ENCODE results near the gene RPRM. TPM values are rescaled to one million over a fixed set of nuclear protein-coding genes. Genes with fewer than 3 reads are reported as not detected.
A peak's percentile ranks its signal among the peaks of the same experiment; 100 is the strongest.

The RPRM gene
- total RNA-seq (2021), result not detected in 2 replicates
- Bru-seq, nascent RNA, result not detected
- BruChase-seq, experiment 1, labeled RNA remaining after a 2-hour chase, result not detected
- not detected for BruChase-seq, experiment 2, labeled RNA remaining after a 6-hour chase
- long read RNA-seq, result 0 reads

GRCh38 chr2:153478289-153479261, at the start of gene RPRM:
Gene RPRM, minus strand, starts transcription at chr2:153478762. Its CDS starts 197 bp downstream, at chr2:153478565.
- peaks cover 82% of the 10 kb centered on the region for H3K27me3 ChIP-seq (replicated peaks; ENCODE audit: insufficient read depth, low read depth, low read length, poor library complexity)
- peak; percentile 71 for DNase-seq (ENCODE audit: low spot score)
- no peaks in the 10 kb centered on the region for H3K36me3 ChIP-seq (ENCODE audit: insufficient read depth, low read length, poor library complexity, severe bottlenecking)
- peak; percentile 75 for TF ChIP-seq CTCF (conservative IDR thresholded peaks at IDR 0.05; ENCODE audit: low read depth, low read length)
- no peak for TF ChIP-seq EZH2 (IDR thresholded peaks at IDR 0.05; ENCODE audit: borderline replicate concordance, low read depth, low read length, poor library complexity, severe bottlenecking)
- no TSS peak for BruUV-seq (replicated peaks)
- peak within 1 kb of the TSS; percentile 39 for H3K4me3 ChIP-seq (ENCODE audit: low read depth, low read length, poor library complexity, severe bottlenecking)
- no peaks in the 10 kb centered on the region for H3K9me3 ChIP-seq (ENCODE audit: low read depth, low read length, poor library complexity, severe bottlenecking)
- intact Hi-C loops (cut with micrococcal nuclease; ENCODE audit: unreplicated experiment), result loop anchor here (5.0 kb wide), 4 partner anchors 316 to 736 kb away; no protein-coding TSS in a partner anchor
- ChIA-PET CTCF (no interaction called here), POLR2A (ENCODE audit: low non-redundant PET) (no interaction called here)
- no peak within 1 kb of the TSS for H3K27ac ChIP-seq (ENCODE audit: low read depth, low read length, poor library complexity, severe bottlenecking)
- peaks cover 18% of the 10 kb centered on the region for H3K4me1 ChIP-seq (ENCODE audit: insufficient read depth, low read length, poor library complexity, severe bottlenecking)

GRCh38 chr2:153519257-153519875, 40.8 kb upstream of the RPRM start:
- intact Hi-C loops (cut with micrococcal nuclease; ENCODE audit: unreplicated experiment), result loop anchor here (2.0 to 10.0 kb wide), 4 partner anchors 357 to 1485 kb away; no protein-coding TSS in a partner anchor
- H3K9me3 ChIP-seq (ENCODE audit: low read depth, low read length, poor library complexity, severe bottlenecking), result no peaks in the 10 kb centered on the region
- peaks cover 19% of the 10 kb centered on the region for H3K27me3 ChIP-seq (replicated peaks; ENCODE audit: insufficient read depth, low read depth, low read length, poor library complexity)
- peak; percentile 71 for DNase-seq (ENCODE audit: low spot score)
- no peak overlapping the region for H3K27ac ChIP-seq (ENCODE audit: low read depth, low read length, poor library complexity, severe bottlenecking)
- no peaks in the 10 kb centered on the region for H3K36me3 ChIP-seq (ENCODE audit: insufficient read depth, low read length, poor library complexity, severe bottlenecking)
- H3K4me3 ChIP-seq (ENCODE audit: low read depth, low read length, poor library complexity, severe bottlenecking), result no peak overlapping the region
- H3K4me1 ChIP-seq (ENCODE audit: insufficient read depth, low read length, poor library complexity, severe bottlenecking), result no peaks in the 10 kb centered on the region
- BruUV-seq (replicated peaks), result no TSS peak
- ChIA-PET CTCF (no interaction called here), POLR2A (ENCODE audit: low non-redundant PET) (no interaction called here)
- no peak for TF ChIP-seq EZH2 (IDR thresholded peaks at IDR 0.05; ENCODE audit: borderline replicate concordance, low read depth, low read length, poor library complexity, severe bottlenecking)
- peak; percentile 86 for TF ChIP-seq CTCF (conservative IDR thresholded peaks at IDR 0.05; ENCODE audit: low read depth, low read length)

- H3K4me3 ChIP-seq (ENCODE audit: low read depth, low read length, poor library complexity, severe bottlenecking), result no peak overlapping the region
- no peak for TF ChIP-seq CTCF (conservative IDR thresholded peaks at IDR 0.05; ENCODE audit: low read depth, low read length)
- TF ChIP-seq EZH2 (IDR thresholded peaks at IDR 0.05; ENCODE audit: borderline replicate concordance, low read depth, low read length, poor library complexity, severe bottlenecking), result no peak
- intact Hi-C loops (cut with micrococcal nuclease; ENCODE audit: unreplicated experiment), result loop anchor here (10.0 kb wide), 1 partner anchor 1478 kb away; no protein-coding TSS in a partner anchor
- no peak overlapping the region for H3K27ac ChIP-seq (ENCODE audit: low read depth, low read length, poor library complexity, severe bottlenecking)
- no TSS peak for BruUV-seq (replicated peaks)
- H3K4me1 ChIP-seq (ENCODE audit: insufficient read depth, low read length, poor library complexity, severe bottlenecking), result no peaks in the 10 kb centered on the region
- no peaks in the 10 kb centered on the region for H3K9me3 ChIP-seq (ENCODE audit: low read depth, low read length, poor library complexity, severe bottlenecking)
- peaks cover 12% of the 10 kb centered on the region for H3K27me3 ChIP-seq (replicated peaks; ENCODE audit: insufficient read depth, low read depth, low read length, poor library complexity)
- CTCF ChIA-PET, result no interaction called here
- no peaks in the 10 kb centered on the region for H3K36me3 ChIP-seq (ENCODE audit: insufficient read depth, low read length, poor library complexity, severe bottlenecking)
- no peak for DNase-seq (ENCODE audit: low spot score)
- POLR2A ChIA-PET (ENCODE audit: low non-redundant PET), result no interaction called here
Measured at GRCh38 chr2:153512331-153512730, 33.8 kb upstream of the RPRM start.

Measured in A673 (cell line).